ENCODE data around the gene PRELID2.

Gene PRELID2

DNA sequence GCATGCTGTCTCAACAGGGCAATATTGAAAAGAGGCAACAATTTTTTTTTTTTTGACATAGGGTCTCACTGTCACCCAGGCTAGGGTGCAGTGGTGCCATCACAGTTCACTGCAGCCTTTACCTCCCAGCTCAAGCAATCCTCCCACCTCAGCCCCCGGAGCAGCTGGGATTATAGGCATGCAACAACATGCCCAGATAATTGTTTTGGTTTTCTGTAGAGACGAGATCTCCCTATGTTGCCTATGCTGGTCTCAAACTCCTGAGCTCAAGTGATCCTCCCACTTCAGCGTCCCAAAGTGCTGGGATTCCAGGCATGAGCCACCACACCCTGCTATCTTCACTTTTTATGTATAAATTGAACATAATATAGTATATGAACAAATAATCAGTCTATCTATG, 47.6 kb downstream of the PRELID2 start:
- H3K79me2 ChIP-seq (ENCODE audit: low read length) = no peaks in the 10 kb centered on the region
- no peaks in the 10 kb centered on the region for H3K27me3 ChIP-seq (ENCODE audit: low read depth, low read length)
- TF ChIP-seq, protein P1, sequence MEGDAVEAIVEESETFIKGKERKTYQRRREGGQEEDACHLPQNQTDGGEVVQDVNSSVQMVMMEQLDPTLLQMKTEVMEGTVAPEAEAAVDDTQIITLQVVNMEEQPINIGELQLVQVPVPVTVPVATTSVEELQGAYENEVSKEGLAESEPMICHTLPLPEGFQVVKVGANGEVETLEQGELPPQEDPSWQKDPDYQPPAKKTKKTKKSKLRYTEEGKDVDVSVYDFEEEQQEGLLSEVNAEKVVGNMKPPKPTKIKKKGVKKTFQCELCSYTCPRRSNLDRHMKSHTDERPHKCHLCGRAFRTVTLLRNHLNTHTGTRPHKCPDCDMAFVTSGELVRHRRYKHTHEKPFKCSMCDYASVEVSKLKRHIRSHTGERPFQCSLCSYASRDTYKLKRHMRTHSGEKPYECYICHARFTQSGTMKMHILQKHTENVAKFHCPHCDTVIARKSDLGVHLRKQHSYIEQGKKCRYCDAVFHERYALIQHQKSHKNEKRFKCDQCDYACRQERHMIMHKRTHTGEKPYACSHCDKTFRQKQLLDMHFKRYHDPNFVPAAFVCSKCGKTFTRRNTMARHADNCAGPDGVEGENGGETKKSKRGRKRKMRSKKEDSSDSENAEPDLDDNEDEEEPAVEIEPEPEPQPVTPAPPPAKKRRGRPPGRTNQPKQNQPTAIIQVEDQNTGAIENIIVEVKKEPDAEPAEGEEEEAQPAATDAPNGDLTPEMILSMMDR (IDR thresholded peaks at IDR 0.05; ENCODE audit: low read depth, low read length) = no peak
- no peak for TF ChIP-seq EZH2phosphoT487 (IDR thresholded peaks at IDR 0.05; ENCODE audit: low read depth)

DNA sequence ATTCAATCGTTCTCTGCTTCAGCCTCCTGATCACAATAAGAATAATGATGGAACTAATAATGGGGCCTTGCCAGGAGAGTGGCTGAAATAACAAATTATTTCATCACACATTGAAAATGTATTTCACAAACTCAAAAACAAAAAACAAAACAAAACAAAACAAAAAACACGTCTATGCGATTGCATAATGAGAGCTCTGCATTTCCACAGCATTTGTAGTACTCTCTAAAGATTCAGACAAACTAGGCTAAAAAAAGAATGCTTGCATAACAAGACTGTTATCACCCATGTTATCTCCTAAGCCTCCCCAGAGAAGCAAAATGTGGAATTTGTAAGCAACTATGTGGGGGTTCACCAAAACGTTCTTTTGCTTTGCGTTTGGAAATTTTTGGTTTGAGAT, 48.1 kb downstream of the PRELID2 start:
- H2AFZ ChIP-seq (ENCODE audit: low read depth, low read length) = no peak overlapping the region
- no peak overlapping the region for H3K27ac ChIP-seq (ENCODE audit: low read length)
- H4K20me1 ChIP-seq (ENCODE audit: insufficient read depth, low read length) = no peaks in the 10 kb centered on the region
- H3K36me3 ChIP-seq (replicated peaks; ENCODE audit: low read depth, low read length) = no peaks in the 10 kb centered on the region
- no peaks in the 10 kb centered on the region for H3K79me2 ChIP-seq (ENCODE audit: low read length)
- no peak overlapping the region for H3K4me3 ChIP-seq (ENCODE audit: low read length)
- TF ChIP-seq, protein P1 (IDR thresholded peaks at IDR 0.05; ENCODE audit: low read depth, low read length) = no peak
- TF ChIP-seq EZH2phosphoT487 (IDR thresholded peaks at IDR 0.05; ENCODE audit: low read depth) = no peak
- H3K9me3 ChIP-seq (ENCODE audit: insufficient read depth, low read length) = no peaks in the 10 kb centered on the region
- no peak overlapping the region for H3K9ac ChIP-seq (ENCODE audit: low read length)
- H3K4me2 ChIP-seq (ENCODE audit: low read length) = no peak overlapping the region
- no peaks in the 10 kb centered on the region for H3K27me3 ChIP-seq (ENCODE audit: low read depth, low read length)
- no peaks in the 10 kb centered on the region for H3K4me1 ChIP-seq (ENCODE audit: low read length)

More for the DNA sequence above, 47.6 kb downstream of the PRELID2 start:
- H3K36me3 ChIP-seq (replicated peaks; ENCODE audit: low read depth, low read length) = no peaks in the 10 kb centered on the region
- no peak overlapping the region for H2AFZ ChIP-seq (ENCODE audit: low read depth, low read length)
- H3K4me1 ChIP-seq (ENCODE audit: low read length) = no peaks in the 10 kb centered on the region
- H3K27ac ChIP-seq (ENCODE audit: low read length) = no peak overlapping the region
- no peaks in the 10 kb centered on the region for H3K9me3 ChIP-seq (ENCODE audit: insufficient read depth, low read length)
- H3K4me2 ChIP-seq (ENCODE audit: low read length) = no peak overlapping the region
- H3K4me3 ChIP-seq (ENCODE audit: low read length) = no peak overlapping the region
- H3K9ac ChIP-seq (ENCODE audit: low read length) = no peak overlapping the region
- H4K20me1 ChIP-seq (ENCODE audit: insufficient read depth, low read length) = no peaks in the 10 kb centered on the region

DNA sequence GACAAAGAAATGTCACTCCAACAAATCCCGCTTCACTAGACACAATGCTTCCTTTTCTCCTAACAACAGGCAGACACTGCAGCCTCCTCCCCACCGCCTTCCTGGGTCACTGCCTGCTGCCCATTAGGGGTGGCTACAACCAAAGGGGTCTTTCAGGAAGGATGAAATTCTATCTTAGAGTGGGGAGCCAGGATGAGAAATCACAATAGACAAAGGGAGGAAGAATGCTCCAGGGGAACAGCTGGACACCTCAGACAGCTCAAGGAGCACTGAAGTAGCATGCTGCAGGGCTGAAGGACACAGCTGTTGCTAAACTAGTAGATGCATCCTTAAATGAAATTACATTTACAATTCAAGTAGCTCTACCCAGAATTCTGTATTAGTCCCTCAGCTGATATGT, 54.2 kb downstream of the PRELID2 start:
- Histone ChIP-seq H3K4me3 (ENCODE audit: low read length) (no peak overlapping the region), H3K27ac (ENCODE audit: low read length) (no peak overlapping the region), H3K4me2 (ENCODE audit: low read length) (no peak overlapping the region), H4K20me1 (ENCODE audit: insufficient read depth, low read length) (no peaks in the 10 kb centered on the region), H2AFZ (ENCODE audit: low read depth, low read length) (no peak overlapping the region), H3K27me3 (ENCODE audit: low read depth, low read length) (no peaks in the 10 kb centered on the region), H3K9ac (ENCODE audit: low read length) (no peak overlapping the region), H3K79me2 (ENCODE audit: low read length) (no peaks in the 10 kb centered on the region), H3K4me1 (ENCODE audit: low read length) (no peaks in the 10 kb centered on the region), H3K36me3 (replicated peaks; ENCODE audit: low read depth, low read length) (no peaks in the 10 kb centered on the region), H3K9me3 (ENCODE audit: insufficient read depth, low read length) (no peaks in the 10 kb centered on the region)
- no peak for TF ChIP-seq EZH2phosphoT487 (IDR thresholded peaks at IDR 0.05; ENCODE audit: low read depth)

GRCh38 chr5:145778144-145778900, 56.8 kb downstream of the PRELID2 start:
- H3K27ac ChIP-seq (ENCODE audit: low read length) = no peak overlapping the region
- H3K9ac ChIP-seq (ENCODE audit: low read length) = no peak overlapping the region
- H3K36me3 ChIP-seq (replicated peaks; ENCODE audit: low read depth, low read length) = no peaks in the 10 kb centered on the region
- H3K4me1 ChIP-seq (ENCODE audit: low read length) = no peaks in the 10 kb centered on the region
- no peaks in the 10 kb centered on the region for H3K9me3 ChIP-seq (ENCODE audit: insufficient read depth, low read length)
- no peaks in the 10 kb centered on the region for H4K20me1 ChIP-seq (ENCODE audit: insufficient read depth, low read length)
- TF ChIP-seq, protein P1 (IDR thresholded peaks at IDR 0.05; ENCODE audit: low read depth, low read length) = no peak
- TF ChIP-seq EZH2phosphoT487 (IDR thresholded peaks at IDR 0.05; ENCODE audit: low read depth) = no peak
- H3K4me2 ChIP-seq (ENCODE audit: low read length) = no peak overlapping the region
- H3K79me2 ChIP-seq (ENCODE audit: low read length) = no peaks in the 10 kb centered on the region
- H3K27me3 ChIP-seq (ENCODE audit: low read depth, low read length) = no peaks in the 10 kb centered on the region
- no peak overlapping the region for H3K4me3 ChIP-seq (ENCODE audit: low read length)
- H2AFZ ChIP-seq (ENCODE audit: low read depth, low read length) = no peak overlapping the region

Data from OCI-LY3 (cell line).